GM21529 (cell line): ENCODE results near the gene ARMH3.

Experiments
- ATAC-seq: cut with Tn5 transposase; IDR thresholded peaks from one replicate; pipeline ENCODE4 v1.9.1; 2021; ENCODE audit not compliant: unreplicated experiment

Gene ARMH3

GRCh38 chr10:101834341-101834740, 221.6 kb downstream of the ARMH3 start:
- no peak for ATAC-seq

GRCh38 chr10:101833466-101833865, 222.5 kb downstream of the ARMH3 start:
- ATAC-seq: no peak

- no peak for ATAC-seq
These were observed 223.6 kb downstream of the ARMH3 start for GRCh38 chr10:101832325-101832771.

- no peak for ATAC-seq
These were observed 224.7 kb downstream of the ARMH3 start for GRCh38 chr10:101831169-101831811.

- ATAC-seq: peak; percentile 65
These were observed 225.4 kb downstream of the ARMH3 start for GRCh38 chr10:101830322-101831168.

- peak; percentile 25 for ATAC-seq
These were observed 226.2 kb downstream of the ARMH3 start for GRCh38 chr10:101829561-101830315.

- no peak for ATAC-seq
These were observed 227.0 kb downstream of the ARMH3 start for GRCh38 chr10:101828766-101829551.

GRCh38 chr10:101827919-101828600, 227.9 kb downstream of the ARMH3 start:
- no peak for ATAC-seq

GRCh38 chr10:101826852-101827434, 229.0 kb downstream of the ARMH3 start:
- ATAC-seq: no peak

GRCh38 chr10:101824736-101825135, 231.2 kb downstream of the ARMH3 start:
- ATAC-seq: no peak

- ATAC-seq: peak; percentile 26
These were observed 236.9 kb downstream of the ARMH3 start for GRCh38 chr10:101818872-101819633.

- ATAC-seq: peak; percentile 86
These were observed 237.7 kb downstream of the ARMH3 start, which contains the start of gene OGA for GRCh38 chr10:101818119-101818871. OGA (minus strand) TSS chr10:101818444; CDS start chr10:101818022, 422 bp downstream.

GRCh38 chr10:101817337-101818118, 238.4 kb downstream of the ARMH3 start:
- peak; percentile 4 for ATAC-seq

- ATAC-seq: no peak
These were observed 239.0 kb downstream of the ARMH3 start for GRCh38 chr10:101816913-101817336.

- ATAC-seq: no peak
These were observed 239.6 kb downstream of the ARMH3 start for GRCh38 chr10:101816376-101816775.

- ATAC-seq: peak; percentile 22
These were observed 241.4 kb downstream of the ARMH3 start for GRCh38 chr10:101814466-101815071.

- ATAC-seq: no peak
These were observed 243.4 kb downstream of the ARMH3 start for GRCh38 chr10:101812606-101813005.
